Stimulated activated CD4-positive, alpha-beta T cell treated with anti-CD3 and anti-CD28 coated beads, Interleukin-12 subunit alpha, Interleukin-12 subunit beta, amount 100 ng/mL, for 24 hours (primary cell): ENCODE data around the gene CAPZA1.

Experiments
- DNase-seq, 2 experiments: peaks; one replicate each; pipeline ENCODE4 v3.0.0-alpha.2; 2020; ENCODE audit warnings: low read depth in 2 of 2

CAPZA1 gene

GRCh38 chr1:112700290-112701226 lies 80.9 kb downstream of the CAPZA1 start:
- DNase-seq, result peak in 1 of 2 experiments; percentile 57

- DNase-seq, result no peak
Measured at GRCh38 chr1:112701227-112702066, 81.8 kb downstream of the CAPZA1 start.

- DNase-seq, result no peak
Measured at GRCh38 chr1:112702067-112702395, 82.4 kb downstream of the CAPZA1 start.

GRCh38 chr1:112702420-112703261 lies 83.0 kb downstream of the CAPZA1 start:
- DNase-seq, result no peak

- DNase-seq, result no peak
Measured at GRCh38 chr1:112703706-112704105, 84.1 kb downstream of the CAPZA1 start.

GRCh38 chr1:112704391-112704933 lies 84.8 kb downstream of the CAPZA1 start:
- DNase-seq, result no peak

GRCh38 chr1:112704934-112705627 lies 85.4 kb downstream of the CAPZA1 start:
- DNase-seq, result no peak

GRCh38 chr1:112706505-112707220 lies 87.0 kb downstream of the CAPZA1 start, which contains the start of gene RHOC:
Gene RHOC (minus strand): TSS chr1:112707127. CDS start chr1:112703799, 3,328 bp downstream.
- DNase-seq, result no peak

- DNase-seq, result peak; percentile 39 to 57
Measured at GRCh38 chr1:112707221-112708001, 87.8 kb downstream of the CAPZA1 start.

- no peak for DNase-seq
Measured at GRCh38 chr1:112708002-112708448, 88.4 kb downstream of the CAPZA1 start.

GRCh38 chr1:112708489-112708888 lies 88.9 kb downstream of the CAPZA1 start:
- DNase-seq, result no peak

- no peak for DNase-seq
Measured at GRCh38 chr1:112710159-112710558, 90.5 kb downstream of the CAPZA1 start.

GRCh38 chr1:112710586-112710985 lies 91.0 kb downstream of the CAPZA1 start:
- no peak for DNase-seq

GRCh38 chr1:112711041-112711440 lies 91.4 kb downstream of the CAPZA1 start:
- no peak for DNase-seq

GRCh38 chr1:112711670-112712069 lies 92.0 kb downstream of the CAPZA1 start:
- DNase-seq, result no peak

GRCh38 chr1:112712191-112712590 lies 92.6 kb downstream of the CAPZA1 start:
- no peak for DNase-seq

GRCh38 chr1:112712701-112713128 lies 93.1 kb downstream of the CAPZA1 start:
- no peak for DNase-seq

GRCh38 chr1:112713466-112714312 lies 94.1 kb downstream of the CAPZA1 start:
- DNase-seq, result no peak
